ENCODE measurements around the gene PREB. TPM values are rescaled to one million over a fixed set of nuclear protein-coding genes. Genes with fewer than 3 reads are reported as not detected.

The PREB gene
- total RNA-seq, 1 donor from 2014 or later, result 43.9 TPM

GRCh38 chr2:27085062-27085672 is 49.3 kb downstream of the PREB start:
- DNase-seq (ENCODE audit: low spot score) (no peak), ATAC-seq (no peak)

GRCh38 chr2:27084297-27085061 is 50.0 kb downstream of the PREB start:
- DNase-seq (ENCODE audit: low spot score) (no peak), ATAC-seq (no peak)

- ATAC-seq (no peak), DNase-seq (ENCODE audit: low spot score) (no peak)
These were observed 50.8 kb downstream of the PREB start for GRCh38 chr2:27083410-27084296.

- ATAC-seq (no peak), DNase-seq (ENCODE audit: low spot score) (no peak)
These were observed 51.5 kb downstream of the PREB start for GRCh38 chr2:27082773-27083409.

- no peak for DNase-seq (ENCODE audit: low spot score)
- ATAC-seq, result no peak
These were observed 52.3 kb downstream of the PREB start for GRCh38 chr2:27081984-27082772.

Other genes with a start within 250 kb of the PREB start
- 16.6 TPM for gene MAPRE3, start 164.0 kb downstream of the PREB start, total RNA-seq
- 53.7 TPM for gene TMEM214, start 101.7 kb downstream of the PREB start, total RNA-seq
- 7.6 TPM for gene AGBL5, start 83.0 kb downstream of the PREB start, total RNA-seq
- 141 TPM for gene OST4, start 63.0 kb downstream of the PREB start, total RNA-seq
- 16.0 TPM for gene EMILIN1, start 56.0 kb downstream of the PREB start, total RNA-seq
- gene KHK, start 47.9 kb downstream of the PREB start, total RNA-seq, result 267 TPM
- 5.5 TPM for gene CGREF1, start 15.5 kb downstream of the PREB start, total RNA-seq
- 3.6 TPM for gene ABHD1, start 10.8 kb downstream of the PREB start, total RNA-seq
- not detected for gene PRR30, start 4.8 kb upstream of the PREB start, total RNA-seq
- 0.10 TPM for gene TCF23, start 14.4 kb upstream of the PREB start, total RNA-seq
- 31.8 TPM for gene ATRAID, start 77.4 kb upstream of the PREB start, total RNA-seq
- 72.6 TPM for gene SLC5A6, start 77.6 kb upstream of the PREB start, total RNA-seq
- 14.9 TPM for gene CAD, start 82.7 kb upstream of the PREB start, total RNA-seq
- not detected for gene SLC30A3, start 128.4 kb upstream of the PREB start, total RNA-seq
- gene DNAJC5G, start 140.8 kb upstream of the PREB start, total RNA-seq, result not detected
- gene TRIM54, start 147.8 kb upstream of the PREB start, total RNA-seq, result not detected
- gene UCN, start 173.8 kb upstream of the PREB start, total RNA-seq, result 2.2 TPM
- 18.3 TPM for gene MPV17, start 188.5 kb upstream of the PREB start, total RNA-seq
- 19.2 TPM for gene GTF3C2, start 222.1 kb upstream of the PREB start, total RNA-seq
- 17.4 TPM for gene EIF2B4, start 235.7 kb upstream of the PREB start, total RNA-seq
- 56.1 TPM for gene SNX17, start 236.0 kb upstream of the PREB start, total RNA-seq
- gene ZNF513, start 246.1 kb upstream of the PREB start, total RNA-seq, result 10.5 TPM